PC-9 (cell line): Measurements from ENCODE around the gene TANGO2. TPM values are rescaled to one million over a fixed set of nuclear protein-coding genes. Genes with fewer than 3 reads are reported as not detected.

Source experiments
- BruUV-seq: library from RNA; stranded (reverse); fragments of 400-500 nt; replicated peaks from 2 replicates; lab custom pipeline; 2021; lab: Mats Ljungman, UMichigan
- CTCF ChIA-PET: fragments of 300-600 bp; sonication (Branson Sonifier 250); formaldehyde crosslinking; loops from one replicate; lab custom pipeline; 2022; ENCODE audit warnings: antibody characterized with exemption; lab: Charles Lee
- POLR2A ChIA-PET: fragments of 300-600 bp; sonication (Branson Sonifier 250); formaldehyde crosslinking; loops from one replicate; lab custom pipeline; 2022; ENCODE audit warnings: antibody characterized with exemption; ENCODE audit not compliant: unreplicated experiment; lab: Charles Lee
- DNase-seq, 2 experiments: peaks; one replicate each; pipeline versions ENCODE4 v3.0.0 to v3.0.0-alpha.2; 2015 to 2022; ENCODE audit warnings: mixed read lengths in 1 of 2
- H2AFZ ChIP-seq: fragments of 200-600 bp; sonication (generic); 2 replicates; pipeline ENCODE4 v1.8.1; 2017; ENCODE audit warnings: antibody characterized with exemption
- H3F3A ChIP-seq: fragments of 200-600 bp; sonication (generic); 2 replicates; pipeline ENCODE4 v1.8.1; 2017; ENCODE audit warnings: antibody characterized with exemption, mild to moderate bottlenecking, low read depth; ENCODE audit not compliant: insufficient read depth
- H3K27ac ChIP-seq: fragments of 200-600 bp; sonication (generic); 2 replicates; pipeline ENCODE4 v1.6.1; 2016; ENCODE audit warnings: mixed run types
- H3K27me3 ChIP-seq: fragments of 200-600 bp; sonication (generic); 2 replicates; pipeline ENCODE4 v1.6.1; 2016; ENCODE audit warnings: low read depth, mixed run types; ENCODE audit not compliant: insufficient read depth
- H3K36me3 ChIP-seq: fragments of 200-600 bp; sonication (generic); 2 replicates; pipeline ENCODE4 v1.6.1; 2016; ENCODE audit warnings: low read depth, mixed run types
- H3K4me1 ChIP-seq: fragments of 200-600 bp; sonication (generic); replicated peaks from 2 replicates; pipeline ENCODE4 v1.6.1; 2016; ENCODE audit warnings: mixed run types; ENCODE audit not compliant: insufficient read depth
- H3K4me2 ChIP-seq: fragments of 200-600 bp; sonication (generic); 2 replicates; pipeline ENCODE4 v1.6.1; 2017; ENCODE audit warnings: mixed run types
- H3K4me3 ChIP-seq: fragments of 200-600 bp; sonication (generic); 2 replicates; pipeline ENCODE4 v1.6.1; 2016; ENCODE audit warnings: mixed run types
- H3K79me2 ChIP-seq: fragments of 200-600 bp; sonication (generic); 2 replicates; pipeline ENCODE4 v1.6.1; 2017; ENCODE audit warnings: low read depth, mixed run types
- H3K9me2 ChIP-seq: fragments of 200-600 bp; sonication (generic); 2 replicates; pipeline ENCODE4 v1.8.1; 2017; ENCODE audit warnings: mild to moderate bottlenecking; ENCODE audit not compliant: insufficient read depth
- H3K9me3 ChIP-seq: fragments of 200-600 bp; sonication (generic); 2 replicates; pipeline ENCODE4 v1.8.1; 2016; ENCODE audit warnings: low read depth; ENCODE audit not compliant: insufficient read depth
- H4K20me1 ChIP-seq: fragments of 200-600 bp; sonication (generic); 2 replicates; pipeline ENCODE4 v1.8.1; 2017; ENCODE audit not compliant: insufficient read depth
- EZH2 ChIP-seq: fragments of 200-600 bp; sonication (generic); IDR thresholded peaks from 2 replicates; pipeline ENCODE4 v1.8.0; 2017; ENCODE audit warnings: antibody characterized with exemption, low read depth
- intact Hi-C: fragments of 100-400 bp; cut with micrococcal nuclease; formaldehyde crosslinking; loops from one replicate; pipeline ENCODE4 v1.10.0; 2022; ENCODE audit not compliant: unreplicated experiment
- total RNA-seq: library from RNA; stranded (reverse); gene quantifications from 2 replicates; pipeline ENCODE4 v1.2.3, GENCODE V29; 2021
- TF ChIP-seq, protein P1 (sequence below): fragments of 200-600 bp; sonication (generic); conservative IDR thresholded peaks from 2 replicates; pipeline ENCODE4 v1.6.1; 2017; ENCODE audit warnings: mixed run types, antibody characterized with exemption, mild to moderate bottlenecking, moderate library complexity

TANGO2 gene
- total RNA-seq, 1 experiment from 2014 or later, result 22.4 TPM

DNA sequence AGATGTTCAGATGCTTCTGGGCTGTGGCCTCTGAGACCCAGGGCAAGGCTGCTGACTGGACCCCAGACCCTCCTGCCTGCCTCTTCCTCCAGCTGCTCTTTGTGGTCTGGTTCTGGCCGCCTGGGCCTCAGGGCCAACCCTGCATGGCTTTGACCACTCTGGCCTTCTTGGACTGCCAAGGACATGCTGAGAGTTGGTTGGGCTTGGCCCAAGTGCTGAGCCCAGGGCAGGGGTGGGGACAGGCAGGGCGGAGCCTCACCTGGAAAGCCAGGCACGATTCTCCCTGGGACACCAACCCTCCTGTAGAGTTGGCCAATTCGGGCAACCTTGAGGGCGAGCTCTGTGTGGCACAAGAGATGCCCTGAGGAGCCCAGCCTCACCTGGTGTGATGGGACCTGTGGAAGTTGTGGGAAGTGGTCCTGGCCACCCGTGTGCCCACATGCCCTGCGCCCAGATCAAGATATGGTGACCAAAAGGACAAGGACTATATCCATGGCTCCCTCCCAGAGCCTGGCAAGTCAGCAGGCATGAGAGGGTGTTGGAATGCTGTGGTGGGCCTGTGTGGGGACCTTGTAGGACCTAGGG, 11.6 kb downstream of the TANGO2 start:
- no peaks in the 10 kb centered on the region for H4K20me1 ChIP-seq
- no peaks in the 10 kb centered on the region for H3K9me3 ChIP-seq
- H3K79me2 ChIP-seq, result no peaks in the 10 kb centered on the region
- POLR2A ChIA-PET, result no interaction called here
- BruUV-seq, result no TSS peak
- no peaks in the 10 kb centered on the region for H3K36me3 ChIP-seq
- H3K4me1 ChIP-seq, result no peaks in the 10 kb centered on the region
- TF ChIP-seq, protein P1, sequence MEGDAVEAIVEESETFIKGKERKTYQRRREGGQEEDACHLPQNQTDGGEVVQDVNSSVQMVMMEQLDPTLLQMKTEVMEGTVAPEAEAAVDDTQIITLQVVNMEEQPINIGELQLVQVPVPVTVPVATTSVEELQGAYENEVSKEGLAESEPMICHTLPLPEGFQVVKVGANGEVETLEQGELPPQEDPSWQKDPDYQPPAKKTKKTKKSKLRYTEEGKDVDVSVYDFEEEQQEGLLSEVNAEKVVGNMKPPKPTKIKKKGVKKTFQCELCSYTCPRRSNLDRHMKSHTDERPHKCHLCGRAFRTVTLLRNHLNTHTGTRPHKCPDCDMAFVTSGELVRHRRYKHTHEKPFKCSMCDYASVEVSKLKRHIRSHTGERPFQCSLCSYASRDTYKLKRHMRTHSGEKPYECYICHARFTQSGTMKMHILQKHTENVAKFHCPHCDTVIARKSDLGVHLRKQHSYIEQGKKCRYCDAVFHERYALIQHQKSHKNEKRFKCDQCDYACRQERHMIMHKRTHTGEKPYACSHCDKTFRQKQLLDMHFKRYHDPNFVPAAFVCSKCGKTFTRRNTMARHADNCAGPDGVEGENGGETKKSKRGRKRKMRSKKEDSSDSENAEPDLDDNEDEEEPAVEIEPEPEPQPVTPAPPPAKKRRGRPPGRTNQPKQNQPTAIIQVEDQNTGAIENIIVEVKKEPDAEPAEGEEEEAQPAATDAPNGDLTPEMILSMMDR, result no peak
- TF ChIP-seq EZH2, result no peak
- no peaks in the 10 kb centered on the region for H3F3A ChIP-seq
- H2AFZ ChIP-seq, result no peak overlapping the region
- no peak overlapping the region for H3K27ac ChIP-seq
- no peak overlapping the region for H3K4me3 ChIP-seq
- intact Hi-C loops, result no loop called here
- H3K27me3 ChIP-seq, result no peaks in the 10 kb centered on the region
- no peak overlapping the region for H3K4me2 ChIP-seq
- DNase-seq, result no peak
- H3K9me2 ChIP-seq, result no peaks in the 10 kb centered on the region
- CTCF ChIA-PET, result no interaction called here

- Histone ChIP-seq H3K27ac (no peak overlapping the region), H3K9me2 (no peaks in the 10 kb centered on the region), H3F3A (no peaks in the 10 kb centered on the region), H3K4me2 (no peak overlapping the region), H3K36me3 (no peaks in the 10 kb centered on the region), H4K20me1 (no peaks in the 10 kb centered on the region), H2AFZ (no peak overlapping the region), H3K27me3 (no peaks in the 10 kb centered on the region), H3K79me2 (no peaks in the 10 kb centered on the region), H3K4me3 (no peak overlapping the region), H3K4me1 (no peaks in the 10 kb centered on the region), H3K9me3 (no peaks in the 10 kb centered on the region)
- no peak for DNase-seq
- TF ChIP-seq, protein P1, result no peak
- BruUV-seq, result no TSS peak
- POLR2A ChIA-PET, result no interaction called here
- CTCF ChIA-PET, result no interaction called here
- intact Hi-C loops, result no loop called here
Observed at GRCh38 chr22:20033045-20033706, 12.3 kb downstream of the TANGO2 start.

GRCh38 chr22:20034143-20034542, 13.2 kb downstream of the TANGO2 start:
- intact Hi-C loops, result no loop called here
- no peak overlapping the region for H2AFZ ChIP-seq
- no TSS peak for BruUV-seq
- TF ChIP-seq, protein P1, result no peak
- no peak for TF ChIP-seq EZH2
- no peaks in the 10 kb centered on the region for H3K79me2 ChIP-seq
- CTCF ChIA-PET, result no interaction called here
- H3K4me1 ChIP-seq, result no peaks in the 10 kb centered on the region
- H3F3A ChIP-seq, result no peaks in the 10 kb centered on the region
- DNase-seq, result no peak
- no peaks in the 10 kb centered on the region for H3K9me2 ChIP-seq
- no peaks in the 10 kb centered on the region for H3K9me3 ChIP-seq
- H3K27ac ChIP-seq, result no peak overlapping the region
- no peaks in the 10 kb centered on the region for H4K20me1 ChIP-seq
- H3K4me2 ChIP-seq, result no peak overlapping the region
- H3K36me3 ChIP-seq, result no peaks in the 10 kb centered on the region
- POLR2A ChIA-PET, result no interaction called here
- no peaks in the 10 kb centered on the region for H3K27me3 ChIP-seq
- H3K4me3 ChIP-seq, result no peak overlapping the region
